H1 (cell line): ENCODE measurements around the gene MRPS2. TPM values are rescaled to one million over a fixed set of nuclear protein-coding genes. Genes with fewer than 3 reads are reported as not detected.

Experiments
- JUN ChIP-seq: IDR thresholded peaks from 2 replicates; pipeline ENCODE4 v1.6.1; 2011; ENCODE audit warnings: low read depth, mild to moderate bottlenecking, improper control_type of control experiment, low read length
- polyA plus RNA-seq, 7 experiments: library from polyadenylated mRNA; depleted of rRNA in 3 of 7; stranded (reverse) in 5 of 7; unstranded in 2 of 7; fragments of >200 nt in 5 of 7; fragments of 200-250 nt in 2 of 7; gene quantifications; 1 replicate in 5 of 7; 2 replicates in 1 of 7; 4 replicates in 1 of 7; pipeline versions ENCODE4 v1.2.1 to v1.2.3, GENCODE V29; 2011 to 2013; ENCODE audit warnings: missing spikeins in 2 of 7, mixed read lengths in 2 of 7
- total RNA-seq: library from RNA; stranded (reverse); fragmentation: NEBNext Ultra II Directional; extraction: Animal tissue kit (Norgen Biotek cat#: 25700); gene quantifications from 2 replicates; pipeline ENCODE4 v1.2.1, GENCODE V29; 2021
- TF ChIP-seq, protein P1 (sequence below): fragments of 300-600 bp; sonication (generic); IDR thresholded peaks from 2 replicates; pipeline ENCODE4 v1.7.1; 2012; ENCODE audit warnings: low read length, moderate library complexity, mild to moderate bottlenecking, inconsistent platforms; ENCODE audit not compliant: insufficient replicate concordance

MRPS2 gene
- total and polyA plus RNA-seq, 2 of the 8 experiments (the other 6 are each of a cell fraction or from before 2014, with no cell fraction given): 78.6 to 476 TPM

DNA sequence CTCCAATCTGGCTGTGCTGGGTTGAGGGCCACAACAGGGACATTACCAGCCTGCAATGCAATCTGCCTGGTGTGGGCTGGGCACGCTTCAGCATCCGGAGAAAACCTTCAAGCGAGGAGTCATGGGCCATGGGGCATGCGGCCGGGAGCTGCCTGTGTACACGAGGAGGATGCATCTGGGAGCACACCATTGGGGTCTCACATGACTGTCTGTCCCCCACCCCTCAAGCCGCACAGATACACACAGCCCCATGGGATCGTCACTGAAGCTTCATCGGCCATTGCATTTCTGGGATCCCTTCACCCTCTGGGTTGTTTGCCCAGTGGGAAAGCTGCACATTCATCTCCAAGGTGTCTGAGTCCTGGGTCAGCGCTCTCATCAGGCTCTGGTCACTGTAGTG, 30.6 kb downstream of the MRPS2 start (continued):
- TF ChIP-seq, protein P1, sequence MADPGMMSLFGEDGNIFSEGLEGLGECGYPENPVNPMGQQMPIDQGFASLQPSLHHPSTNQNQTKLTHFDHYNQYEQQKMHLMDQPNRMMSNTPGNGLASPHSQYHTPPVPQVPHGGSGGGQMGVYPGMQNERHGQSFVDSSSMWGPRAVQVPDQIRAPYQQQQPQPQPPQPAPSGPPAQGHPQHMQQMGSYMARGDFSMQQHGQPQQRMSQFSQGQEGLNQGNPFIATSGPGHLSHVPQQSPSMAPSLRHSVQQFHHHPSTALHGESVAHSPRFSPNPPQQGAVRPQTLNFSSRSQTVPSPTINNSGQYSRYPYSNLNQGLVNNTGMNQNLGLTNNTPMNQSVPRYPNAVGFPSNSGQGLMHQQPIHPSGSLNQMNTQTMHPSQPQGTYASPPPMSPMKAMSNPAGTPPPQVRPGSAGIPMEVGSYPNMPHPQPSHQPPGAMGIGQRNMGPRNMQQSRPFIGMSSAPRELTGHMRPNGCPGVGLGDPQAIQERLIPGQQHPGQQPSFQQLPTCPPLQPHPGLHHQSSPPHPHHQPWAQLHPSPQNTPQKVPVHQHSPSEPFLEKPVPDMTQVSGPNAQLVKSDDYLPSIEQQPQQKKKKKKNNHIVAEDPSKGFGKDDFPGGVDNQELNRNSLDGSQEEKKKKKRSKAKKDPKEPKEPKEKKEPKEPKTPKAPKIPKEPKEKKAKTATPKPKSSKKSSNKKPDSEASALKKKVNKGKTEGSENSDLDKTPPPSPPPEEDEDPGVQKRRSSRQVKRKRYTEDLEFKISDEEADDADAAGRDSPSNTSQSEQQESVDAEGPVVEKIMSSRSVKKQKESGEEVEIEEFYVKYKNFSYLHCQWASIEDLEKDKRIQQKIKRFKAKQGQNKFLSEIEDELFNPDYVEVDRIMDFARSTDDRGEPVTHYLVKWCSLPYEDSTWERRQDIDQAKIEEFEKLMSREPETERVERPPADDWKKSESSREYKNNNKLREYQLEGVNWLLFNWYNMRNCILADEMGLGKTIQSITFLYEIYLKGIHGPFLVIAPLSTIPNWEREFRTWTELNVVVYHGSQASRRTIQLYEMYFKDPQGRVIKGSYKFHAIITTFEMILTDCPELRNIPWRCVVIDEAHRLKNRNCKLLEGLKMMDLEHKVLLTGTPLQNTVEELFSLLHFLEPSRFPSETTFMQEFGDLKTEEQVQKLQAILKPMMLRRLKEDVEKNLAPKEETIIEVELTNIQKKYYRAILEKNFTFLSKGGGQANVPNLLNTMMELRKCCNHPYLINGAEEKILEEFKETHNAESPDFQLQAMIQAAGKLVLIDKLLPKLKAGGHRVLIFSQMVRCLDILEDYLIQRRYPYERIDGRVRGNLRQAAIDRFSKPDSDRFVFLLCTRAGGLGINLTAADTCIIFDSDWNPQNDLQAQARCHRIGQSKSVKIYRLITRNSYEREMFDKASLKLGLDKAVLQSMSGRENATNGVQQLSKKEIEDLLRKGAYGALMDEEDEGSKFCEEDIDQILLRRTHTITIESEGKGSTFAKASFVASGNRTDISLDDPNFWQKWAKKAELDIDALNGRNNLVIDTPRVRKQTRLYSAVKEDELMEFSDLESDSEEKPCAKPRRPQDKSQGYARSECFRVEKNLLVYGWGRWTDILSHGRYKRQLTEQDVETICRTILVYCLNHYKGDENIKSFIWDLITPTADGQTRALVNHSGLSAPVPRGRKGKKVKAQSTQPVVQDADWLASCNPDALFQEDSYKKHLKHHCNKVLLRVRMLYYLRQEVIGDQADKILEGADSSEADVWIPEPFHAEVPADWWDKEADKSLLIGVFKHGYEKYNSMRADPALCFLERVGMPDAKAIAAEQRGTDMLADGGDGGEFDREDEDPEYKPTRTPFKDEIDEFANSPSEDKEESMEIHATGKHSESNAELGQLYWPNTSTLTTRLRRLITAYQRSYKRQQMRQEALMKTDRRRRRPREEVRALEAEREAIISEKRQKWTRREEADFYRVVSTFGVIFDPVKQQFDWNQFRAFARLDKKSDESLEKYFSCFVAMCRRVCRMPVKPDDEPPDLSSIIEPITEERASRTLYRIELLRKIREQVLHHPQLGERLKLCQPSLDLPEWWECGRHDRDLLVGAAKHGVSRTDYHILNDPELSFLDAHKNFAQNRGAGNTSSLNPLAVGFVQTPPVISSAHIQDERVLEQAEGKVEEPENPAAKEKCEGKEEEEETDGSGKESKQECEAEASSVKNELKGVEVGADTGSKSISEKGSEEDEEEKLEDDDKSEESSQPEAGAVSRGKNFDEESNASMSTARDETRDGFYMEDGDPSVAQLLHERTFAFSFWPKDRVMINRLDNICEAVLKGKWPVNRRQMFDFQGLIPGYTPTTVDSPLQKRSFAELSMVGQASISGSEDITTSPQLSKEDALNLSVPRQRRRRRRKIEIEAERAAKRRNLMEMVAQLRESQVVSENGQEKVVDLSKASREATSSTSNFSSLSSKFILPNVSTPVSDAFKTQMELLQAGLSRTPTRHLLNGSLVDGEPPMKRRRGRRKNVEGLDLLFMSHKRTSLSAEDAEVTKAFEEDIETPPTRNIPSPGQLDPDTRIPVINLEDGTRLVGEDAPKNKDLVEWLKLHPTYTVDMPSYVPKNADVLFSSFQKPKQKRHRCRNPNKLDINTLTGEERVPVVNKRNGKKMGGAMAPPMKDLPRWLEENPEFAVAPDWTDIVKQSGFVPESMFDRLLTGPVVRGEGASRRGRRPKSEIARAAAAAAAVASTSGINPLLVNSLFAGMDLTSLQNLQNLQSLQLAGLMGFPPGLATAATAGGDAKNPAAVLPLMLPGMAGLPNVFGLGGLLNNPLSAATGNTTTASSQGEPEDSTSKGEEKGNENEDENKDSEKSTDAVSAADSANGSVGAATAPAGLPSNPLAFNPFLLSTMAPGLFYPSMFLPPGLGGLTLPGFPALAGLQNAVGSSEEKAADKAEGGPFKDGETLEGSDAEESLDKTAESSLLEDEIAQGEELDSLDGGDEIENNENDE: no peak
- no peak for TF ChIP-seq JUN
